Panc1 (cell line): ENCODE measurements around the gene CYP39A1. TPM values are rescaled to one million over a fixed set of nuclear protein-coding genes. Genes with fewer than 3 reads are reported as not detected.

Experiments used
- ATAC-seq: fragments of 200-7000 bp; cut with Tn5 transposase; 2 replicates; pipeline ENCODE4 v1.9.1; 2020; ENCODE audit warnings: mild to moderate bottlenecking, moderate library complexity
- BruUV-seq: library from RNA; stranded (reverse); fragments of 400-500 nt; replicated peaks from 2 replicates; lab custom pipeline; 2021; lab: Mats Ljungman, UMichigan
- CTCF ChIA-PET: fragments of 300-600 bp; sonication (Branson Sonifier 250); formaldehyde crosslinking; loops from one replicate; lab custom pipeline; 2022; ENCODE audit warnings: antibody characterized with exemption; lab: Charles Lee
- POLR2A ChIA-PET: fragments of 300-600 bp; sonication (Branson Sonifier 250); formaldehyde crosslinking; loops from one replicate; lab custom pipeline; 2022; ENCODE audit warnings: antibody characterized with exemption; lab: Charles Lee
- DNase-seq: peaks from one replicate; pipeline ENCODE4 v3.0.0-alpha.2; 2010; ENCODE audit warnings: low read depth, low spot score
- H3K27ac ChIP-seq: 2 replicates; pipeline ENCODE4 v1.5.1; 2011; ENCODE audit warnings: mild to moderate bottlenecking, low read length, inconsistent platforms
- H3K27me3 ChIP-seq: fragments of 200-500 bp; sonication (Bioruptor generic); 2 replicates; pipeline ENCODE4 v1.6.0; 2014; ENCODE audit warnings: low read length, inconsistent platforms; ENCODE audit not compliant: control insufficient read depth, insufficient read depth
- H3K36me3 ChIP-seq: fragments of 200-500 bp; sonication (Bioruptor generic); 2 replicates; pipeline ENCODE4 v1.5.1; 2014; ENCODE audit warnings: inconsistent platforms, mild to moderate bottlenecking, low read length, moderate library complexity; ENCODE audit not compliant: control insufficient read depth, insufficient read depth
- H3K4me1 ChIP-seq: 2 replicates; pipeline ENCODE4 v1.5.1; 2011; ENCODE audit warnings: inconsistent platforms, mild to moderate bottlenecking, low read length, moderate library complexity; ENCODE audit not compliant: control insufficient read depth, insufficient read depth
- H3K4me3 ChIP-seq, 2 experiments: 2 replicates each; pipeline ENCODE4 v1.5.1; 2011 to 2012; ENCODE audit warnings: low read depth in 2 of 2, low read length in 2 of 2, mild to moderate bottlenecking in 2 of 2, inconsistent platforms in 1 of 2, moderate library complexity in 1 of 2
- H3K9me3 ChIP-seq: fragments of 200-500 bp; sonication (Bioruptor generic); 2 replicates; pipeline ENCODE4 v1.5.1; 2014; ENCODE audit warnings: low read depth, mild to moderate bottlenecking, inconsistent platforms, low read length, moderate library complexity; ENCODE audit not compliant: control insufficient read depth, insufficient read depth
- CTCF ChIP-seq: fragments of 450-650 bp; IDR thresholded peaks from 2 replicates; pipeline ENCODE4 v1.5.1; 2017; ENCODE audit warnings: mild to moderate bottlenecking
- POLR2AphosphoS5 ChIP-seq: IDR thresholded peaks from 2 replicates; pipeline ENCODE4 v1.6.1; 2012; ENCODE audit warnings: mild to moderate bottlenecking, low read depth, low read length, moderate library complexity
- SIN3A ChIP-seq: IDR thresholded peaks from 2 replicates; pipeline ENCODE4 v1.6.1; 2012; ENCODE audit warnings: low read depth, mild to moderate bottlenecking, low read length, moderate library complexity, borderline replicate concordance; ENCODE audit not compliant: insufficient read depth
- TCF7L2 ChIP-seq: IDR thresholded peaks from 2 replicates; pipeline ENCODE4 v1.6.1; 2011; ENCODE audit warnings: mild to moderate bottlenecking, low read depth, low read length, inconsistent platforms
- in situ Hi-C: cut with HindIII; loops from 2 replicates; pipeline ENCODE4 v1.10.0; 2016; ENCODE audit warnings: low sequenced_read_pairs, low pct_unique_long_range_greater_than_20kb
- intact Hi-C: fragments of 100-400 bp; cut with micrococcal nuclease; formaldehyde crosslinking; loops from one replicate; pipeline ENCODE4 v1.10.0; 2022; ENCODE audit not compliant: unreplicated experiment
- total RNA-seq: library from RNA; stranded (reverse); gene quantifications from one replicate; pipeline ENCODE4 v1.2.1, GENCODE V29; 2021; ENCODE audit not compliant: unreplicated experiment
- TF ChIP-seq, protein P1 (sequence below), 2 experiments: IDR thresholded peaks; 2 replicates each; pipeline ENCODE4 v1.6.1; 2011 to 2012; ENCODE audit warnings: low read depth in 2 of 2, control low read depth in 1 of 2, low read length in 1 of 2, mild to moderate bottlenecking in 1 of 2, moderate library complexity in 1 of 2; ENCODE audit not compliant: insufficient read depth in 1 of 2

The CYP39A1 gene
- total RNA-seq, 1 experiment from 2014 or later: 0.72 TPM

DNA sequence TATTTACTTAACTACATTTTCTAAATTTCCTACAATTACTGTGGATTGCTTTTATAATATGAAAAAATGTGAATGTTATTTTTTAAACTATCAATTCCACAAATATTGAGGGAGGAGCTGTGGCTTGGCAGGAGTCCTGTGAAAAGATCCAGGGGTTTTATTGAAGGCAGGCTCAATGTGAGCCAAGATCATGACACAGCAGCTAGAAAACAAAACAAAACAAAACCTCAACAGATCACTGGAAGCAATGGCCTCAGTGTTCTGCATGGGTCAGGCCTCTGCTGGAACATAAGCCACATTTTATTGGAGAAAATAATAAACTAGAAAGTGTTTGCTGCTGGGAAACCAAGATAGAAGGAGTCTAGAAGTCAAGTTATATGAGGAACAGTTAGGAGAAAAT lies 142.0 kb downstream of the CYP39A1 start:
- Histone ChIP-seq H3K4me3 (no peak overlapping the region), H3K27me3 (no peaks in the 10 kb centered on the region), H3K36me3 (no peaks in the 10 kb centered on the region), H3K4me1 (no peaks in the 10 kb centered on the region), H3K27ac (no peak overlapping the region), H3K9me3 (no peaks in the 10 kb centered on the region)
- no TSS peak for BruUV-seq
- intact Hi-C loops: no loop called here
- DNase-seq (no peak), ATAC-seq (no peak)
- POLR2A ChIA-PET: no interaction called here
- CTCF ChIA-PET: no interaction called here
- TF ChIP-seq TCF7L2: no peak
- TF ChIP-seq CTCF: no peak
- in situ Hi-C loops: no loop called here

- Histone ChIP-seq H3K27ac (no peak overlapping the region), H3K36me3 (no peaks in the 10 kb centered on the region), H3K4me1 (no peaks in the 10 kb centered on the region), H3K9me3 (no peaks in the 10 kb centered on the region), H3K27me3 (no peaks in the 10 kb centered on the region), H3K4me3 (no peak overlapping the region)
- CTCF ChIA-PET: no interaction called here
- ATAC-seq: no peak
- BruUV-seq: no TSS peak
- in situ Hi-C loops (no loop called here), intact Hi-C loops (no loop called here)
- DNase-seq: no peak
- POLR2A ChIA-PET: no interaction called here
- no peak for TF ChIP-seq CTCF
Observed at GRCh38 chr6:46509981-46510510, 142.6 kb downstream of the CYP39A1 start.

DNA sequence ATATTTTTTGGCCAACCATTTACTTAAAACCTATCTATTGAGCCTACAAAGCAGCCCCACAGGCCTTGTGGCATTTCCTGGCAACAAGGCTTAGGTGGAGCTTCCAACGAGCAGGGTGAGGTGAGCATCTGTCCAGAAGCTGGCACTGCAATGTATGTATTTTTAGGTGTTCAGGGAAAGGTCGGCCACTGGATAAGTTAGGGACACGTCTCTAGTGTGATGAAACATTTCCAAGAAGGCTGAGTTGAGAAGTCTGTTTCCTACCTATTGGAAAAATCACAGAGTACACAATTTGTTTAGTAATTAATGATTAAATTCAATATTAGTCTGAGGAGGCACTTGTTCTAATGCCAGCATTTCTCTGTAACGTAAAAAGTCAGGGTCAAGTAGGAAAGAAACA lies 143.6 kb downstream of the CYP39A1 start:
- Histone ChIP-seq H3K4me1 (no peaks in the 10 kb centered on the region), H3K27ac (no peak overlapping the region), H3K36me3 (no peaks in the 10 kb centered on the region), H3K9me3 (no peaks in the 10 kb centered on the region), H3K27me3 (no peaks in the 10 kb centered on the region), H3K4me3 (no peak overlapping the region)
- TF ChIP-seq TCF7L2: no peak
- TF ChIP-seq SIN3A: no peak
- no peak for TF ChIP-seq POLR2AphosphoS5
- TF ChIP-seq, protein P1, sequence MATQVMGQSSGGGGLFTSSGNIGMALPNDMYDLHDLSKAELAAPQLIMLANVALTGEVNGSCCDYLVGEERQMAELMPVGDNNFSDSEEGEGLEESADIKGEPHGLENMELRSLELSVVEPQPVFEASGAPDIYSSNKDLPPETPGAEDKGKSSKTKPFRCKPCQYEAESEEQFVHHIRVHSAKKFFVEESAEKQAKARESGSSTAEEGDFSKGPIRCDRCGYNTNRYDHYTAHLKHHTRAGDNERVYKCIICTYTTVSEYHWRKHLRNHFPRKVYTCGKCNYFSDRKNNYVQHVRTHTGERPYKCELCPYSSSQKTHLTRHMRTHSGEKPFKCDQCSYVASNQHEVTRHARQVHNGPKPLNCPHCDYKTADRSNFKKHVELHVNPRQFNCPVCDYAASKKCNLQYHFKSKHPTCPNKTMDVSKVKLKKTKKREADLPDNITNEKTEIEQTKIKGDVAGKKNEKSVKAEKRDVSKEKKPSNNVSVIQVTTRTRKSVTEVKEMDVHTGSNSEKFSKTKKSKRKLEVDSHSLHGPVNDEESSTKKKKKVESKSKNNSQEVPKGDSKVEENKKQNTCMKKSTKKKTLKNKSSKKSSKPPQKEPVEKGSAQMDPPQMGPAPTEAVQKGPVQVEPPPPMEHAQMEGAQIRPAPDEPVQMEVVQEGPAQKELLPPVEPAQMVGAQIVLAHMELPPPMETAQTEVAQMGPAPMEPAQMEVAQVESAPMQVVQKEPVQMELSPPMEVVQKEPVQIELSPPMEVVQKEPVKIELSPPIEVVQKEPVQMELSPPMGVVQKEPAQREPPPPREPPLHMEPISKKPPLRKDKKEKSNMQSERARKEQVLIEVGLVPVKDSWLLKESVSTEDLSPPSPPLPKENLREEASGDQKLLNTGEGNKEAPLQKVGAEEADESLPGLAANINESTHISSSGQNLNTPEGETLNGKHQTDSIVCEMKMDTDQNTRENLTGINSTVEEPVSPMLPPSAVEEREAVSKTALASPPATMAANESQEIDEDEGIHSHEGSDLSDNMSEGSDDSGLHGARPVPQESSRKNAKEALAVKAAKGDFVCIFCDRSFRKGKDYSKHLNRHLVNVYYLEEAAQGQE (IDR thresholded peaks at IDR 0.05; ENCODE audit: insufficient read depth in 1 of 2, low read depth in 2 of 2, low read length in 1 of 2): no peak
- no peak for TF ChIP-seq CTCF
- intact Hi-C loops: no loop called here
- ChIA-PET CTCF (no interaction called here), POLR2A (no interaction called here)
- in situ Hi-C loops: no loop called here
- BruUV-seq: no TSS peak
- DNase-seq: no peak
- ATAC-seq: no peak
